Activated CD8-positive, alpha-beta T cell treated with anti-CD3 and anti-CD28 coated beads, Interleukin-2, amount 10 ng/mL, durations not matched to agents 7 days and 5 days (primary cell): ENCODE results near the gene RIMS3. TPM values are rescaled to one million over a fixed set of nuclear protein-coding genes. Genes with fewer than 3 reads are reported as not detected.

Experiments used
- ATAC-seq: fragments of 150-1000 bp; cut with Tn5 transposase; one replicate; pipeline ENCODE4 v1.10.0; 2021; ENCODE audit warnings: moderate library complexity
- CTCF ChIA-PET: fragments of 350-600 bp; sonication (Branson Sonifier 250); formaldehyde crosslinking; loops from one replicate; lab custom pipeline; 2021; ENCODE audit warnings: antibody characterized with exemption; lab: Charles Lee
- POLR2A ChIA-PET: fragments of 350-600 bp; sonication (Branson Sonifier 250); formaldehyde crosslinking; loops from one replicate; lab custom pipeline; 2021; ENCODE audit warnings: antibody characterized with exemption; lab: Charles Lee
- DNase-seq: peaks from one replicate; pipeline ENCODE4 v3.0.0-alpha.2; 2020
- H3K27ac Mint-ChIP-seq: one replicate; pipeline ENCODE4 v1.8.0; 2021; ENCODE audit warnings: mild to moderate bottlenecking, mixed read lengths
- H3K27me3 Mint-ChIP-seq: one replicate; pipeline ENCODE4 v1.8.0; 2021; ENCODE audit warnings: low read depth, mixed read lengths
- H3K36me3 Mint-ChIP-seq: one replicate; pipeline ENCODE4 v1.8.0; 2021; ENCODE audit warnings: low read depth, mixed read lengths
- H3K4me1 Mint-ChIP-seq: one replicate; pipeline ENCODE4 v1.8.0; 2021; ENCODE audit warnings: low read depth, mixed read lengths
- H3K4me3 Mint-ChIP-seq: one replicate; pipeline ENCODE4 v1.8.0; 2021; ENCODE audit warnings: mild to moderate bottlenecking, mixed read lengths
- H3K9me3 Mint-ChIP-seq: one replicate; pipeline ENCODE4 v1.8.0; 2022; ENCODE audit warnings: mixed read lengths; ENCODE audit not compliant: insufficient read depth
- total RNA-seq, 2 experiments: library from RNA; stranded (reverse); gene quantifications; one replicate each; pipeline ENCODE4 v1.2.3, GENCODE V29; 2021

RIMS3 gene
- total RNA-seq = 1 to 10 TPM; 4.7 to 6.2 TPM

GRCh38 chr1:40665335-40666171 is at the start of gene RIMS3:
Gene RIMS3, minus strand, starts transcription at chr1:40665682. Its CDS starts 23,757 bp downstream, at chr1:40641925.
- no peaks in the 10 kb centered on the region for H3K9me3 Mint-ChIP-seq
- ATAC-seq = peak; percentile 85
- CTCF ChIA-PET = interaction anchor here (0.8 to 1.7 kb wide), 5 partner anchors 24 to 184 kb away, joined by 3 to 6 read pairs (median 4); no protein-coding TSS in a partner anchor

GRCh38 chr1:40712997-40713396 is 47.5 kb upstream of the RIMS3 start:
- peak overlapping the region; percentile 64 for H3K4me3 Mint-ChIP-seq
- H3K27me3 Mint-ChIP-seq = no peaks in the 10 kb centered on the region
- POLR2A ChIA-PET = interaction anchor here (1.3 to 1.9 kb wide), 2 partner anchors 17 to 21 kb away, joined by 4 to 8 read pairs; partner anchors contain the start of gene NFYC
- H3K9me3 Mint-ChIP-seq = no peaks in the 10 kb centered on the region
- H3K27ac Mint-ChIP-seq = peak overlapping the region; percentile 81
- peaks cover 50% of the 10 kb centered on the region for H3K36me3 Mint-ChIP-seq
- peak; percentile 60 for DNase-seq
- ATAC-seq = no peak
- peaks cover 70% of the 10 kb centered on the region for H3K4me1 Mint-ChIP-seq
- CTCF ChIA-PET = interaction anchor here (2.1 kb wide), 1 partner anchor 16 kb away, joined by 4 read pairs; no protein-coding TSS in a partner anchor

More at GRCh38 chr1:40665335-40666171, at the start of gene RIMS3:
- Mint-ChIP-seq H3K4me1 (peaks cover 30% of the 10 kb centered on the region), H3K27ac (peak within 1 kb of the TSS; percentile 85), H3K36me3 (no peaks in the 10 kb centered on the region), H3K27me3 (peaks cover 8% of the 10 kb centered on the region), H3K4me3 (peak within 1 kb of the TSS; percentile 81)
- peak; percentile 84 for DNase-seq
- POLR2A ChIA-PET = interaction anchor here (1.0 to 1.1 kb wide), 2 partner anchors 36 to 44 kb away, joined by 3 to 4 read pairs; no protein-coding TSS in a partner anchor

DNA sequence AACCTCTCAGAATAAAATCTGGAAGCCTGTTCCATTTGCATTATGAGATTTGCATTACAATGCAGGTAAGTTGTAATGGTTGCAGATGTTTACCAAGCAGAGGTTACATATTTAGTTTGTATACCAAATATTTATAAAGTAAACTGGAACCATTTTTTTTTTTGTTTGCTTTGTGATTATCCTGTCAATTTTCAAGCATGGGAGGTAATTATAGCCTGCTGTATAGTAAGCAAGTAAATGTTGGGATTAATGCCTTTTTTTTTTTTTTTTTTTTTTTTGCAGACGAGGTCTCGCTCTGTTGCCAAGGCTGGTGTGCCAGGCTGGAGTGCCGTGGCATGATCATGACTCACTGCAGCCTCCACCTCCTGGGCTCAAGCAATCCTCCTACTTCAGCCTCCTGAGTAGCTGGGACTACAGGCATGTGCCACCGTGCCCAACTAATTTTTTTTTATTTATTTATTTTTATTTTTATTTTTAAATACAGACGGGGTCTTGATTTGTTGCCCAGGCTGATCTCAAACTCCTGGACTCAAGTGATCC is 47.0 kb upstream of the RIMS3 start:
- POLR2A ChIA-PET = interaction anchor here (5.2 kb wide), 1 partner anchor 21 kb away, joined by 66 read pairs; the partner anchor contains the start of gene NFYC
- Mint-ChIP-seq H3K4me1 (peaks cover 74% of the 10 kb centered on the region), H3K27me3 (no peaks in the 10 kb centered on the region), H3K9me3 (no peaks in the 10 kb centered on the region), H3K4me3 (peak overlapping the region; percentile 98), H3K36me3 (peaks cover 52% of the 10 kb centered on the region), H3K27ac (peak overlapping the region; percentile 81)
- ATAC-seq (no peak), DNase-seq (no peak)
- CTCF ChIA-PET = interaction anchor here (1.1 to 5.4 kb wide), 4 partner anchors 10 to 61 kb away, joined by 6 to 41 read pairs (median 14); partner anchors contain the start of gene NFYC

- ATAC-seq = no peak
- Mint-ChIP-seq H3K4me1 (peaks cover 72% of the 10 kb centered on the region), H3K36me3 (peaks cover 50% of the 10 kb centered on the region), H3K27ac (peak overlapping the region; percentile 79), H3K9me3 (no peaks in the 10 kb centered on the region), H3K4me3 (peak overlapping the region; percentile 98), H3K27me3 (no peaks in the 10 kb centered on the region)
- no peak for DNase-seq
- POLR2A ChIA-PET = interaction anchor here (5.2 kb wide), 1 partner anchor 20 kb away, joined by 66 read pairs; the partner anchor contains the start of gene NFYC
- CTCF ChIA-PET = interaction anchor here (1.1 to 5.4 kb wide), 7 partner anchors 10 to 138 kb away, joined by 3 to 41 read pairs (median 6); partner anchors contain the start of gene NFYC
Observed at GRCh38 chr1:40711465-40712404, 46.3 kb upstream of the RIMS3 start.

DNA sequence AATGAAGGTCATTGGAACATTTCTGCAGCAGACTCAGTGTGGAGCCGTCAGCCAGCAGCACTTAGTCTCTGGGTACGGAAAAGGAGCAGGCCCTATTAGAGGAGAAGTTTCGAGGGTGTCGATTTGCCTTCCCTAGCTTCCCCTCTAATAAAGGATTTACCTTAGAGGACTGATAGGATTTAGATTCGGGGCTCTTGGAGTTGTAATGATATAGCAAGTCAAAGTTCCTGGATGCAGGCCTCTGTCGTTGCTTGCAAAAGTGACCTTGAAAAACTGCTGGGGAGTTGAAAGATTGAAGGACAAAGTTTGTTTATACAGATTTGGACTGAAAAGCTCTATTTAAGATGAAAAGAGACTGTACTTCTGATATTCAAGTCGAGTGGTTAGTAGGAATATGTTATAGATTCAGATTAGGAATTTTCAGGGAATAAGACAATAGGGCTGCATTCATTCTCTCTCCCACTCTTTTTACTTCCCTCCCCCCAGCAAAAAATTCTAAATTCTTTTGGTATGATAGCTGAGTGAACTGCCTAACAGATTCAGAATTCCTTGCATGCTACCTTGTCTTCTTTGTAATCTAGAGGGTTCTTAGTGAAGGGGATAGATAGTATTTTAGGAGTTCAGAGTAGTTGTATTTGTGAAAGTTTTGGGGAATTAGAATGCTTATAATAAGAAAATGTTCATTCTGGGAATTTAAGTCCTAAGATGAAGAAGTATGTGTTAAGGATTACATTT is 45.3 kb upstream of the RIMS3 start:
- H3K4me3 Mint-ChIP-seq = peak overlapping the region; percentile 98
- DNase-seq = no peak
- ATAC-seq = no peak
- H3K36me3 Mint-ChIP-seq = peaks cover 47% of the 10 kb centered on the region
- peaks cover 63% of the 10 kb centered on the region for H3K4me1 Mint-ChIP-seq
- ChIA-PET CTCF (interaction anchor here (0.7 to 5.4 kb wide), 7 partner anchors 9 to 139 kb away, joined by 3 to 41 read pairs (median 5); partner anchors contain the start of gene NFYC), POLR2A (interaction anchor here (0.6 to 5.2 kb wide), 3 partner anchors 11 to 37 kb away, joined by 3 to 66 read pairs (median 9); partner anchors contain the start of gene NFYC)
- peak overlapping the region; percentile 41 for H3K27ac Mint-ChIP-seq
- no peaks in the 10 kb centered on the region for H3K27me3 Mint-ChIP-seq
- H3K9me3 Mint-ChIP-seq = no peaks in the 10 kb centered on the region

DNA sequence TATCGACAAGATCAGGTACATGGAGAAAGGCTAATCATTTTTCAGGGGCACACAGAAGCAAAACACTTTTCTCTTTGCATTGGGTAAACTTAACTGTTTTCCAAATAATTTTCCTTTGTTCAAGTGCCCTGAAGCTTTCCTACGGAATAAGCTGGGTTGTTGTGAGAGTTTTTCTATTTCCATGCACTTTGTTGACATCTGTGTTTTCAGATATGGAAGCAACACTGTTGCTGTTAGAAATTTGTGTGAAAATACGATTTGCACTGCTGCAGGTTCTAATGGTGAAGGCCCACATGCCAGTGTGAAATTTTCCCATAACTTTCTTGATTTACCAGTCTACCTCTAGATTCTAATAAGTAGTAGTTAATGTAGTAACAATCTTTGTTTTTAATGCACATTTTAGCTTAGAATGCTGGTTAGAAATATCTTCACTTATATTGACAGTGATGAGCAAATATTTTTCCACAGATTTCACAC is 44.4 kb upstream of the RIMS3 start:
- DNase-seq (no peak), ATAC-seq (no peak)
- Mint-ChIP-seq H3K27me3 (no peaks in the 10 kb centered on the region), H3K9me3 (no peaks in the 10 kb centered on the region), H3K4me1 (peaks cover 58% of the 10 kb centered on the region), H3K27ac (peak overlapping the region; percentile 98), H3K36me3 (peaks cover 44% of the 10 kb centered on the region), H3K4me3 (peak overlapping the region; percentile 98)
- ChIA-PET CTCF (interaction anchor here (1.1 to 5.4 kb wide), 6 partner anchors 10 to 140 kb away, joined by 3 to 41 read pairs (median 6); partner anchors contain the start of gene NFYC), POLR2A (interaction anchor here (0.6 to 5.2 kb wide), 6 partner anchors 10 to 44 kb away, joined by 3 to 66 read pairs (median 3); partner anchors contain the start of genes NFYC and RIMS3)

DNA sequence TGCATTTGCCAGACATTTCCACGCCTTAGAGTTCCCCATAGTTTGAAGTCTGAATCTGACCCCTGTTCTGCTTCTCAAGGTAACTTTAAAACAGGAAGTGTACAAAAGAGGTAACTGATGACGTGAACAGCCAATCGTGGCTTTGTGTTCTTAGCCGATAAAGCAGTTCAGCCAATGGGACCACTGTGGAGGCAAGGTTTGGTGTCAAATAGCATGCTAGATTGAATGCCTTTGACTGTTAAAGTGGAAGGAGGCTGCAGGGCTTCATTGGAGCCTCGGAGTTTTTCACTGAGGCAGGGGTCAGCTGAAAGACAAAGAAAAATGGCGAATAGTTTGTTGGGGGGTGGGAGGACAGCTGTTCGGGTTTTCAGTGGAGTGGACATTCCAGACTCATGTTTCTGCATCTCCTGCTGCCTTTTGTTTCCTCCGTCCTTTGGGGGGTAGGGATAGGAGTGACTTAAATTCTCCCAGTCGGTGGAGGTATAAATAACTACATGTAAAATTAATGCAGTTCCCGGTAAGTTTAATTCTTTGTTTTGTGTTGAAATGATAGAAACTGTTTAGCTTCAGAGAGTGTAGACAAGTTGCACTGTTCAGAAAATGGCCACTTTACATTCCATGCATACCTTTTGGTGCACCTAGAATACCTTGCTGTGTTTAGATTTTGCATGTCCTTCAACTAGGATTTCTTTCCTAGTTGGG is 43.8 kb upstream of the RIMS3 start:
- ATAC-seq (peak; percentile 98), DNase-seq (peak; percentile 91)
- peaks cover 40% of the 10 kb centered on the region for H3K36me3 Mint-ChIP-seq
- ChIA-PET CTCF (interaction anchor here (1.1 to 5.4 kb wide), 6 partner anchors 9 to 141 kb away, joined by 3 to 41 read pairs (median 7); partner anchors contain the start of gene NFYC), POLR2A (interaction anchor here (0.8 to 5.2 kb wide), 5 partner anchors 9 to 43 kb away, joined by 3 to 66 read pairs (median 3); partner anchors contain the start of genes NFYC and RIMS3)
- peak overlapping the region; percentile 98 for H3K4me3 Mint-ChIP-seq
- peaks cover 61% of the 10 kb centered on the region for H3K4me1 Mint-ChIP-seq
- H3K27me3 Mint-ChIP-seq = no peaks in the 10 kb centered on the region
- H3K27ac Mint-ChIP-seq = peak overlapping the region; percentile 98
- no peaks in the 10 kb centered on the region for H3K9me3 Mint-ChIP-seq

DNA sequence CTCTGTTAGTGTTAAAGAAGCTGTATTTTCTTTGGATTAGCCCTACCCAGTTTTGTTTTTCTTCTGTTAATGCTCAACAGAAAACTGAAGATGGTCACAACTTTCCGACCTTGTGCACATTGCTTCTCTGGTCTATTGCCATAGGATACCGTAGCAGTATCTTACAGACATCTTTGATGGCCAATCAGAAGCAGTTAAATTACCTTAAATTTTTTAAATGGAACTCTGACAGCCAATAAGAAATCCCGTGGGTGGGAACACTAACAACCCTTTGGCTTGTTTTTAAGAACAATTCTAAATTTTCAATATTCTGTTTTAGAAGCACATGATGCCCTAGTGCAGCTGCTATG is 43.2 kb upstream of the RIMS3 start:
- POLR2A ChIA-PET = interaction anchor here (0.6 to 5.2 kb wide), 4 partner anchors 9 to 78 kb away, joined by 3 to 66 read pairs (median 6); partner anchors contain the start of gene NFYC
- H3K9me3 Mint-ChIP-seq = no peaks in the 10 kb centered on the region

GRCh38 chr1:40706626-40707025 is 41.1 kb upstream of the RIMS3 start:
- ChIA-PET POLR2A (interaction anchor here (0.6 to 2.2 kb wide), 2 partner anchors 15 to 437 kb away, joined by 3 to 12 read pairs; partner anchors contain the start of gene NFYC), CTCF (interaction anchor here (1.0 to 1.7 kb wide), 4 partner anchors 11 to 68 kb away, joined by 3 to 9 read pairs (median 4); partner anchors contain the start of gene NFYC)
- H3K4me3 Mint-ChIP-seq = no peak overlapping the region
- H3K27ac Mint-ChIP-seq = no peak overlapping the region
- H3K36me3 Mint-ChIP-seq = peaks cover 31% of the 10 kb centered on the region
- ATAC-seq = no peak
- no peak for DNase-seq
- no peaks in the 10 kb centered on the region for H3K27me3 Mint-ChIP-seq
- H3K9me3 Mint-ChIP-seq = no peaks in the 10 kb centered on the region
- peaks cover 57% of the 10 kb centered on the region for H3K4me1 Mint-ChIP-seq

More for the DNA sequence above, 43.2 kb upstream of the RIMS3 start:
- H3K36me3 Mint-ChIP-seq = peaks cover 41% of the 10 kb centered on the region
- peak overlapping the region; percentile 98 for H3K4me3 Mint-ChIP-seq
- peaks cover 63% of the 10 kb centered on the region for H3K4me1 Mint-ChIP-seq
- CTCF ChIA-PET = interaction anchor here (1.1 to 5.4 kb wide), 5 partner anchors 9 to 141 kb away, joined by 3 to 41 read pairs (median 10); partner anchors contain the start of gene NFYC
- DNase-seq (no peak), ATAC-seq (peak; percentile 82)
- no peaks in the 10 kb centered on the region for H3K27me3 Mint-ChIP-seq
- peak overlapping the region; percentile 98 for H3K27ac Mint-ChIP-seq
